ENCODE results near the gene VMAC. TPM values are rescaled to one million over a fixed set of nuclear protein-coding genes. Genes with fewer than 3 reads are reported as not detected.

Gene VMAC
- total and polyA plus RNA-seq, 3 experiments from 2014 or later, result 4.0 to 6.3 (median 4.1) TPM

- Mint-ChIP-seq H3K27ac (peak overlapping the region in 5 of 8 donors; percentile 31 to 83 (median 61)), H3K27me3 (no peaks in the 10 kb centered on the region), H3K9me3 (no peaks in the 10 kb centered on the region), H3K36me3 (peaks cover 0 to 26% (median 2%) of the 10 kb centered on the region in 3 donors), H3K4me3 (no peak overlapping the region), H3K4me1 (peaks cover 78 to 95% (median 88%) of the 10 kb centered on the region in 3 donors)
- DNase-seq, result no peak
- H3K36me3 ChIP-seq (ENCODE audit: insufficient read depth, low read length), result no peaks in the 10 kb centered on the region
- H3K27me3 ChIP-seq (ENCODE audit: insufficient read depth, low read length, poor library complexity, severe bottlenecking), result no peaks in the 10 kb centered on the region
- H3K9me3 ChIP-seq (ENCODE audit: low read length), result no peaks in the 10 kb centered on the region
- POLR2A ChIA-PET, result no interaction called here
- no peak overlapping the region for H3K27ac ChIP-seq (ENCODE audit: low read depth, low read length)
- CTCF ChIA-PET, result interaction anchor here (1.0 to 1.5 kb wide), 3 partner anchors 12 to 152 kb away, joined by 3 to 8 read pairs (median 3); no protein-coding TSS in a partner anchor
- peaks cover 79% of the 10 kb centered on the region for H3K4me1 ChIP-seq (ENCODE audit: insufficient read depth, low read length)
- H3K4me3 ChIP-seq (ENCODE audit: low read length), result no peak overlapping the region
Measured at GRCh38 chr19:5956323-5956722, 51.7 kb downstream of the VMAC start.

- POLR2A ChIA-PET, result no interaction called here
Measured at GRCh38 chr19:5956728-5957127, 52.1 kb downstream of the VMAC start.

GRCh38 chr19:5957170-5957569, 52.5 kb downstream of the VMAC start:
- H3K4me3 Mint-ChIP-seq, result peak overlapping the region in 1 of 7 donors; percentile 15
- H3K9me3 ChIP-seq (ENCODE audit: low read length), result no peaks in the 10 kb centered on the region
- peaks cover 78 to 95% (median 88%) of the 10 kb centered on the region in 3 donors for H3K4me1 Mint-ChIP-seq
- H3K27ac Mint-ChIP-seq, result peak overlapping the region in 3 of 8 donors; percentile 60 to 70 (median 61)
- H3K27ac ChIP-seq (ENCODE audit: low read depth, low read length), result no peak overlapping the region
- no peaks in the 10 kb centered on the region for H3K27me3 ChIP-seq (ENCODE audit: insufficient read depth, low read length, poor library complexity, severe bottlenecking)
- H3K4me3 ChIP-seq (ENCODE audit: low read length), result no peak overlapping the region
- POLR2A ChIA-PET, result no interaction called here
- H3K36me3 ChIP-seq (ENCODE audit: insufficient read depth, low read length), result no peaks in the 10 kb centered on the region
- H3K27me3 Mint-ChIP-seq, result no peaks in the 10 kb centered on the region
- peaks cover 78% of the 10 kb centered on the region for H3K4me1 ChIP-seq (ENCODE audit: insufficient read depth, low read length)
- peaks cover 0 to 25% (median 4%) of the 10 kb centered on the region in 3 donors for H3K36me3 Mint-ChIP-seq
- no peak for DNase-seq
- no peaks in the 10 kb centered on the region for H3K9me3 Mint-ChIP-seq
- CTCF ChIA-PET, result interaction anchor here (1.4 to 1.5 kb wide), 2 partner anchors 11 to 153 kb away, joined by 3 to 8 read pairs; no protein-coding TSS in a partner anchor

More at GRCh38 chr19:5956728-5957127, 52.1 kb downstream of the VMAC start:
- Mint-ChIP-seq H3K4me1 (peaks cover 78 to 95% (median 88%) of the 10 kb centered on the region in 3 donors), H3K9me3 (no peaks in the 10 kb centered on the region), H3K27ac (peak overlapping the region in 3 of 8 donors; percentile 31 to 83 (median 63)), H3K27me3 (no peaks in the 10 kb centered on the region), H3K36me3 (peaks cover 0 to 25% (median 2%) of the 10 kb centered on the region in 3 donors), H3K4me3 (peak overlapping the region in 1 of 7 donors; percentile 13)
- DNase-seq, result no peak
- CTCF ChIA-PET, result interaction anchor here (1.0 to 1.5 kb wide), 3 partner anchors 11 to 153 kb away, joined by 3 to 8 read pairs (median 3); no protein-coding TSS in a partner anchor
- Histone ChIP-seq H3K36me3 (ENCODE audit: insufficient read depth, low read length) (no peaks in the 10 kb centered on the region), H3K4me1 (ENCODE audit: insufficient read depth, low read length) (peaks cover 79% of the 10 kb centered on the region), H3K27ac (ENCODE audit: low read depth, low read length) (no peak overlapping the region), H3K27me3 (ENCODE audit: insufficient read depth, low read length, poor library complexity, severe bottlenecking) (no peaks in the 10 kb centered on the region), H3K4me3 (ENCODE audit: low read length) (no peak overlapping the region), H3K9me3 (ENCODE audit: low read length) (no peaks in the 10 kb centered on the region)

GRCh38 chr19:5958074-5958850, 53.6 kb downstream of the VMAC start:
- POLR2A ChIA-PET, result no interaction called here

GRCh38 chr19:5958851-5959122, 54.1 kb downstream of the VMAC start:
- Mint-ChIP-seq H3K27me3 (no peaks in the 10 kb centered on the region), H3K4me1 (peaks cover 78 to 95% (median 87%) of the 10 kb centered on the region in 3 donors), H3K36me3 (peaks cover 0 to 25% (median 4%) of the 10 kb centered on the region in 3 donors), H3K9me3 (no peaks in the 10 kb centered on the region), H3K4me3 (no peak overlapping the region), H3K27ac (peak overlapping the region; percentile 60 to 99 (median 91))
- H3K4me3 ChIP-seq (ENCODE audit: low read length), result no peak overlapping the region
- no peak for DNase-seq
- H3K27ac ChIP-seq (ENCODE audit: low read depth, low read length), result no peak overlapping the region
- peaks cover 78% of the 10 kb centered on the region for H3K4me1 ChIP-seq (ENCODE audit: insufficient read depth, low read length)
- no peaks in the 10 kb centered on the region for H3K36me3 ChIP-seq (ENCODE audit: insufficient read depth, low read length)
- POLR2A ChIA-PET, result no interaction called here
- CTCF ChIA-PET, result no interaction called here
- no peaks in the 10 kb centered on the region for H3K27me3 ChIP-seq (ENCODE audit: insufficient read depth, low read length, poor library complexity, severe bottlenecking)
- no peaks in the 10 kb centered on the region for H3K9me3 ChIP-seq (ENCODE audit: low read length)

More at GRCh38 chr19:5958074-5958850, 53.6 kb downstream of the VMAC start:
- Histone ChIP-seq H3K36me3 (ENCODE audit: insufficient read depth, low read length) (no peaks in the 10 kb centered on the region), H3K27ac (ENCODE audit: low read depth, low read length) (no peak overlapping the region), H3K4me1 (ENCODE audit: insufficient read depth, low read length) (peaks cover 78% of the 10 kb centered on the region), H3K4me3 (ENCODE audit: low read length) (no peak overlapping the region), H3K27me3 (ENCODE audit: insufficient read depth, low read length, poor library complexity, severe bottlenecking) (no peaks in the 10 kb centered on the region), H3K9me3 (ENCODE audit: low read length) (no peaks in the 10 kb centered on the region)
- H3K27ac Mint-ChIP-seq, result peak overlapping the region; percentile 51 to 95 (median 86)
- DNase-seq, result no peak
- no peaks in the 10 kb centered on the region for H3K9me3 Mint-ChIP-seq
- no peaks in the 10 kb centered on the region for H3K27me3 Mint-ChIP-seq
- H3K4me3 Mint-ChIP-seq, result peak overlapping the region in 3 of 7 donors; percentile 18 to 66 (median 47)
- peaks cover 0 to 25% (median 4%) of the 10 kb centered on the region in 3 donors for H3K36me3 Mint-ChIP-seq
- H3K4me1 Mint-ChIP-seq, result peaks cover 79 to 95% (median 88%) of the 10 kb centered on the region in 3 donors
- CTCF ChIA-PET, result no interaction called here

- DNase-seq, result no peak
- Histone ChIP-seq H3K4me1 (ENCODE audit: insufficient read depth, low read length) (peaks cover 78% of the 10 kb centered on the region), H3K4me3 (ENCODE audit: low read length) (no peak overlapping the region), H3K36me3 (ENCODE audit: insufficient read depth, low read length) (no peaks in the 10 kb centered on the region), H3K27me3 (ENCODE audit: insufficient read depth, low read length, poor library complexity, severe bottlenecking) (no peaks in the 10 kb centered on the region), H3K9me3 (ENCODE audit: low read length) (no peaks in the 10 kb centered on the region), H3K27ac (ENCODE audit: low read depth, low read length) (no peak overlapping the region)
- H3K36me3 Mint-ChIP-seq, result peaks cover 0 to 26% (median 4%) of the 10 kb centered on the region in 3 donors
- H3K4me3 Mint-ChIP-seq, result peak overlapping the region in 2 of 7 donors; percentile 6 to 48
- peaks cover 76 to 95% (median 86%) of the 10 kb centered on the region in 3 donors for H3K4me1 Mint-ChIP-seq
- no peaks in the 10 kb centered on the region for H3K27me3 Mint-ChIP-seq
- CTCF ChIA-PET, result interaction anchor here (0.6 to 1.2 kb wide), 3 partner anchors 9 to 166 kb away, joined by 3 to 6 read pairs (median 4); no protein-coding TSS in a partner anchor
- peak overlapping the region; percentile 15 to 99 (median 98) for H3K27ac Mint-ChIP-seq
- H3K9me3 Mint-ChIP-seq, result no peaks in the 10 kb centered on the region
- POLR2A ChIA-PET, result no interaction called here
Measured at GRCh38 chr19:5959260-5960004, 54.8 kb downstream of the VMAC start.
